Mononuclear cell (primary cell): ENCODE results near the gene CALD1. TPM values are rescaled to one million over a fixed set of nuclear protein-coding genes. Genes with fewer than 3 reads are reported as not detected.

Experiments
- H3K27me3 ChIP-seq: 2 replicates; pipeline ENCODE4 v1.6.0; 2011; ENCODE audit warnings: low read length, control low read depth; ENCODE audit not compliant: insufficient read depth
- H3K4me1 ChIP-seq: 2 replicates; pipeline ENCODE4 v1.5.1; 2011; ENCODE audit warnings: mild to moderate bottlenecking, low read length, control low read depth; ENCODE audit not compliant: insufficient read depth
- H3K4me3 ChIP-seq: 2 replicates; pipeline ENCODE4 v1.5.1; 2011; ENCODE audit warnings: mild to moderate bottlenecking, low read length, moderate library complexity
- H3K9me3 ChIP-seq: 2 replicates; pipeline ENCODE4 v1.5.1; 2011; ENCODE audit warnings: low read depth, mild to moderate bottlenecking, control low read depth, low read length
- total RNA-seq: library from RNA; depleted of rRNA; stranded (reverse); fragments of >200 nt; gene quantifications from one replicate; pipeline ENCODE4 v1.2.3, GENCODE V29; 2012

The CALD1 gene
- total RNA-seq, 1 donor = 2.1 TPM

DNA sequence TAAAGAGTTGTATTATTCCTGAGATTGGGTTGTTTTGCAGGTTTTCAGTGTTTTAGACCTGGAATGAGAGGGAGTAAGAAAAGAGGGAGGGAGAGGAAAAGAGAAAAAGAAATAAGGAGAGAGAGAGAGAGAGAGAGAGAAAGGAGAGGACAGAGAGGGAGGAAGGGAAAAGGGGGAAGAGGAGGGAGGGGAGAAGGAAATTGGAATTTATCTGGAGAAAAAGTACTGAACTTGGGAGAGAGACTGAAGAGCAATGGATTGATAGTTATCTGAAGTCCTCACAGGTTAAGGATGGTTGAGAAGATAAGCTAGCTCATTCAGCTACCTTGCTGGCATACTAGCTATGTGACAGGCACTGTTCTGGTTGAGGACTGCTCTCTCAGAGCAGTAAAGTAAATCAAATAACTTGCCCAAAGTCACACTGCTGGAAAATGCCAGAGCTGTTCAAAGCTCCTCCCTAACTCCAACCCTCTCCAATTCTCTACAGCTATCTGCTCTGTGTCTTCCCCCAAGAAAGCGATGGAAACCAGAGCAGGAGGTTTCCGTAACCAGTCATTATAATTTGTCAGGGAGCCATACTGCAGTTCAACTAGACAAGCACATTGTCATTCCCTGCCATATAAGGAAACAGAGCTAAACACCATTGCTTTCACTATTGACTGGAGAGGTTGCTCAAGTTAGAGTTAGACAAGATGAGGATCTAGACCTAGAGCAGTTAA lies 10.7 kb downstream of the CALD1 start:
- Histone ChIP-seq H3K27me3 (no peaks in the 10 kb centered on the region), H3K4me1 (no peaks in the 10 kb centered on the region), H3K9me3 (no peaks in the 10 kb centered on the region), H3K4me3 (no peak overlapping the region)

DNA sequence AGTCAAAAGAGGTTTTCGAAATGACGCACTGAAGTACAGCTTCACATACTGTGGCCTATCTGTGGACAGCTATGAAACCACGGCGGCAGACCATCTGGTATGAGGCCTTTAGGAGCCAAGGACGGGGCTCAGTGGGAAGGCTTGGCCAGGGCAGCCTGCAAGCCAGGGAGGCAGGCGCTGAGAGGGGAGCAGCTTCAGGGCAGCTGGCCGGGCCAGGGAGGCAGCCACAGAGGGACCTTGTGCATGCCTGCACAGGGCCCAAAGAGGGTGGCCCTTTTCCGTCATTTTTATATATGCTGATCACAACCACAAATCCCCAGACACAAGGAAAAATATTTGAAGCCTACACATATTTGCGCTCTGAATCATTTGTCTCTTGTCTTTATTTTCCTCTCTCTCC lies 13.5 kb downstream of the CALD1 start:
- H3K4me3 ChIP-seq = no peak overlapping the region
- H3K27me3 ChIP-seq = no peaks in the 10 kb centered on the region
- H3K9me3 ChIP-seq = no peaks in the 10 kb centered on the region
- H3K4me1 ChIP-seq = no peaks in the 10 kb centered on the region

DNA sequence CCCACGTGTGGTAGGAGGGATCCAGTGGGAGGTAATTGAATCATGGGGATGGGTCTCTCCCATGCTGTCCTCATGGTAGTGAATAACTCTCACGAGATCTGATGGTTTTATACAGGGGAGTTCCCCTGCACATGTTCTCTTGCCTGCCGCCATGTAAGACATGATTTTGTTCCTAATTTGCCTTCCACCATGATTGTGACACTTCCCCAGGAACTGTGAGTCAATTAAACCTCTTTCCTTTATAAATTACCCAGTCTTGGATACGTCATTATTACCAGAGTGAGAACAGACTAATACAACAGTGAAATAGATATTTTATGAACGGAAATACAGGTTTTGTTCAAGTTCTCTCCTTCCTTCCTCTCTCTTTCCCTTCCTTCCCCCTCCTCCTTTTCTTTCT lies 15.8 kb downstream of the CALD1 start:
- no peak overlapping the region for H3K4me3 ChIP-seq
- no peaks in the 10 kb centered on the region for H3K9me3 ChIP-seq
- H3K27me3 ChIP-seq = no peaks in the 10 kb centered on the region
- H3K4me1 ChIP-seq = no peaks in the 10 kb centered on the region

DNA sequence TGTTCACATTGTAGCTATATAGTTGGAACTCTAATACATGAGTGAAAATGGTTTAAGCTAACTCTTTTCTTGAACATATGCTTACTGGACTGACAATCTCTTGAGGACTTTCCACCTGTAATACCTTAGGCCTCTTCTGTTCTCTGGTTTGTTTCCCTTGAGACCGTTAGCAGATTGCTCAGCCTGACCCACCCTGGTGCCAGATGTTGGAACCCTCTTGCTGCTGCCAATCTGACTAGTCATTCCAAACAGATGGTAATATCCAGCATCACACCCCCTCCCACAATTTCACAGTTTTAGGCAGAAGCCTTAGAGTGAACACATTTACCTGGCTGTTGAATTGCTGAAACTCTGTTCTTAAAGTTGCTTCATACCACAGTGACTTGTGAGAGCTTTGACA lies 18.7 kb downstream of the CALD1 start:
- Histone ChIP-seq H3K9me3 (no peaks in the 10 kb centered on the region), H3K4me1 (no peaks in the 10 kb centered on the region), H3K27me3 (no peaks in the 10 kb centered on the region), H3K4me3 (no peak overlapping the region)

DNA sequence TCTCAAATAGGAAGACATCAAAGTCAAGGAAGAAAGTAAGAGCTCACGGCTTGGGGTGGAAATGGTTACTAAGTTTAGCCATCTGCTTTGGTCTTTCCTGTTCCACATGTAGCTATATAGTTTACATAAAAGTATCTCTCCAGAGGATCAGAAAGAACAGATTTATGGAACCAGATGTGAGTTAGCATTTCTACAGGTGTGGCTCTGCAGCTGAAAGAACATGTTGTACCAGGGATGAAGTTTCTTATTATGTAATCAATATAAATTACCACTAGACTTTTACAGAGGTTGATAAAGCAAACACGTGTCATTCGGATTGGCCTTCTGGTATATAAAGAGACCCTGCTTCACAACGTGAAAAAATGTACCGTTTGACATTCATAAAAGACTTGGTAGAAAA lies 19.9 kb downstream of the CALD1 start:
- Histone ChIP-seq H3K9me3 (no peaks in the 10 kb centered on the region), H3K4me1 (no peaks in the 10 kb centered on the region), H3K27me3 (no peaks in the 10 kb centered on the region), H3K4me3 (no peak overlapping the region)

DNA sequence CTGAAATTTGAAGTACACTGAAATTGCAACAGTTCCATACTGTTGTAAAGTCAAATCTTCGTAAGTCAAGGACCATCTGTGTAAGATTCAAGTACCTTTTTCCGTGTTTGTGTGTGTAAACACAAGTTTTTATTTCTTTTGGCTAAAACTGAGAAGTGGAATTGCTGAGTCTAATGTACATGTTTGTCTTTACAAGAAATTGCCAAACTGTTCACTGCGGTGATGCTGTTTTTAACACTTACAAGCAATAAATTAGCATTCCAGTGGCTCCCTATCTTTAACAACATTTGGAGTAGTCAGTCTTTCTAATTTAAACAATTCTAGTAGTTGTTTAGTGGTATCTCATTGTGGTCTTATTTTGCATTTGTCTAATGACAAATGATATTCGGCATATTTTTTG lies 23.3 kb downstream of the CALD1 start:
- H3K27me3 ChIP-seq = no peaks in the 10 kb centered on the region
- H3K4me3 ChIP-seq = no peak overlapping the region
- H3K9me3 ChIP-seq = no peaks in the 10 kb centered on the region
- no peaks in the 10 kb centered on the region for H3K4me1 ChIP-seq

DNA sequence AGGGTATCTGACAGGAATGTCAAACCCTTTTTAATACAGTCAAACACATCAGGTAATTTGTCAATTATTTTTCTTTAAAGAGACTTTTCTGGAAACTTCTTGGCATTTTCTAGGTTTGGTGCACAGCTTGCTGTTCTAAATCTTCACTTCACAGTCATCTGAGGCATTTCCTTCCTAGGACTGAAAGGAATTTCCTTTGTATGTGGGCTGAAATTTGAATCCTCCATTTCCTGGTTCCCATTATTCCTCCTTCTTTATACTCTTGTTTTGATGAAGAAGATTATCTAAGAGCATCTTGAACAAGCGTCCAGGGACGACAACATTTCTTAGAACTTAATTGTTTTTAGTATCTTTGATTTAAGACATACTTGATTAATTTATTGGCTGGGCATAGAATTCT lies 24.9 kb downstream of the CALD1 start:
- no peak overlapping the region for H3K4me3 ChIP-seq
- H3K27me3 ChIP-seq = no peaks in the 10 kb centered on the region
- no peaks in the 10 kb centered on the region for H3K4me1 ChIP-seq
- no peaks in the 10 kb centered on the region for H3K9me3 ChIP-seq

DNA sequence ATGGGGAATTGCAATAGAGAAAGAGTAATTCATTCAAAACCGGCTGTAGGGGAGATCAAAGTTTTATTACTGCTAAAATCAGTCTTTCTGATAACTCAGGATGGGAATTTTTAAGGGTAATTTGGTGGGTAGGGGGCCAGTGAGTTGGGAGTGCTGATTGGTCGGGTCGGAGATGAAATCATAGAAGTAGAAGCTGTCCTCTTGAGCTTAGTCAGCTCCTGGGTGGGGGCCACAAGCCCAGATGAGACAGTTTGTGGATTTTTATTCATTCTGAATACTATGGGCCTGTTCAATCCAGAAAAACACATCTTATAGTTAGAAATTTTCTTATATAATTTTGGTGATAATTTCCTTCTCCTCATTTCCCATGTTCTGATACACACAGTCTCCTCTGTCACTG lies 25.4 kb downstream of the CALD1 start:
- H3K9me3 ChIP-seq = no peaks in the 10 kb centered on the region
- H3K4me1 ChIP-seq = no peaks in the 10 kb centered on the region
- H3K4me3 ChIP-seq = no peak overlapping the region
- no peaks in the 10 kb centered on the region for H3K27me3 ChIP-seq

DNA sequence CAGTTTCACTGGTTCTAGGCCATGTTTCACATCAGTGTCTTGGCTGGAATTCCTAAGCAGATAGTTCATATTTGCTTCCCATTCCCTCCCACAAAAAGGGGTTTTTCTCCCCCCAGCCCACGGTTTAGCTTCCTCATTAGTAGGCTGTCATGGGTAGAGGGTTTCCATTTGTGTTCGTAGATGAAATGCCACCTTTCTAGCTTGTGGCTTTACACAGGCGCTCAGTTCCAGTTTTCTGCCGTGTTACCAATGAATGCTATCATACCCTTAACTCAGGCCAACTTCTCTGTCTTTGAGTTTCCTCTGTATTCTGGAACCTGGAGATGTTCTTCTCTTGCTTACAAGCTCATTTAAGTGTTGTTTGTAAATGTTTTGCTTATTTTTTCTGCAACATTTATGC lies 26.8 kb downstream of the CALD1 start:
- no peaks in the 10 kb centered on the region for H3K4me1 ChIP-seq
- no peaks in the 10 kb centered on the region for H3K27me3 ChIP-seq
- no peaks in the 10 kb centered on the region for H3K9me3 ChIP-seq
- no peak overlapping the region for H3K4me3 ChIP-seq

DNA sequence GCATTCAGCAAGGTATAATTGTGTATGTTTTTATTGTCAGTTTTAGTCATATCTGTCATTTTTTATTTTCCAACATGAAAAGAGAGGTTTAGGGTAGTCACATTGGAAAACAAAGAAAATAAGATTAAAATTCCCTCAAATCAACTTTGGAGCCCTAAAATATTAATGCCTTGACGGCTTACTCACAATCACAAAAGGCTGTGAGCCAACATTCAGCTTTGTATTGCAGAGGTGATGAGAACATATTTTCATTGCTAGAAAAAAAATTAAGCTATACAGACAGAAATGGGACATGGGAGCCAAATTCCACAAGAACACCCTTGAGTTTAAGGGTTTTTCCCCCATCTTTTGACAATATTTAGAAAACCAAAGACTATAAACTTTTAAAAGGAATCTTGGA lies 30.2 kb downstream of the CALD1 start:
- H3K4me1 ChIP-seq = no peaks in the 10 kb centered on the region
- no peaks in the 10 kb centered on the region for H3K27me3 ChIP-seq
- H3K4me3 ChIP-seq = no peak overlapping the region
- no peaks in the 10 kb centered on the region for H3K9me3 ChIP-seq

DNA sequence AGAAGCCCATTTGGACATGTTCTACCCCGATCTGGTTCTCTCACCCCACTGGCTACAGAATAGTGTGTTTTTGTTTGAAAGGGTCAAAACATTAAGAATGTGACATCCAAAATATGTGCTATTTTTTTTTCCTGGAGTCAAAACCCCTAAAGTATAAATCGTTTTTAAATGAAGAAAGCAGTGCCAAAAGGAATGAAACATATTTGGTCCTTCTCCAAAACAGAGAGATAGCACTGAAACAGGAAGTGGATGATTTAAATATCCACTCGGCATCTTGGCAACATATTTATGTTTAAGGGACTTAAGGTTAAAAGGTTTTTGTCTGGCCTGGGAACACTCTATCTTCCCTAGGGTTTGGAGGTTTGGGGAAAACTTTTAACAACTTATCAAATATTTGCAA lies 32.3 kb downstream of the CALD1 start:
- no peaks in the 10 kb centered on the region for H3K27me3 ChIP-seq
- no peaks in the 10 kb centered on the region for H3K4me1 ChIP-seq
- H3K9me3 ChIP-seq = no peaks in the 10 kb centered on the region
- no peak overlapping the region for H3K4me3 ChIP-seq

DNA sequence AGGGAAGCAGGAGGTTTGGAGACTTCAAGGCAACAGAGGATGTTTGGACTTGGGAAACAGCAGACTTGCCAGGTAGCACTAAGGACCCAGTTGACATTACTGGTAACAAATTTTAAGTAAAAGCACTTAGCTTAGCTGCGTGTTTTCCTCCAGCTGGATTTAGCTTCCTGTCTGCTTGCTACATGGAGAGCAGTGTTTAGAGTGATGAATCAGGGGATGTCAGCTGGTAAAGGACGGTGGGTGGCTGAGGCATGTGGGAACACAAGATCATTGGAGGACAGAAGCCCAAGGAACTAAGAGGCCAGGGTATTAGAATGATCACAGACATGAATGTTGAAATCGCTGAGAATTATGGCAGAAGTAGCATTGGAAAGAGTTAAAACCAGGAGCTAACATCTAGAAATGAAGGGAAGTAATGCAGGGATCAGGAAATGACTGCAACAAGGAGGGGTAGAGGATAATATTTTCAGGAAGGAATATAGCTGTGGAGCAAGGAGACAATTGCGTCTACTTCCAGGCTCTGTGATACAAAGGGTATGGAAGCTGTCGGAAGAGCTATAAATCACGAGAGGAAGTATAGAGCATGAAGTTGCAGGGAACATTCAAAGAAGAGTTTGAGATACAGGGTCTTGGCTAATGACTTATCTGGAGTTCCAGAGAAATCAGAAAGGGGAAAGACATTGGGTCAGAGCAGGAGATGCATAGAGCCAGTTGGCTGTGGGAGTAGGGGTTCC lies 34.4 kb downstream of the CALD1 start:
- Histone ChIP-seq H3K4me1 (no peaks in the 10 kb centered on the region), H3K9me3 (no peaks in the 10 kb centered on the region), H3K27me3 (no peaks in the 10 kb centered on the region), H3K4me3 (no peak overlapping the region)

DNA sequence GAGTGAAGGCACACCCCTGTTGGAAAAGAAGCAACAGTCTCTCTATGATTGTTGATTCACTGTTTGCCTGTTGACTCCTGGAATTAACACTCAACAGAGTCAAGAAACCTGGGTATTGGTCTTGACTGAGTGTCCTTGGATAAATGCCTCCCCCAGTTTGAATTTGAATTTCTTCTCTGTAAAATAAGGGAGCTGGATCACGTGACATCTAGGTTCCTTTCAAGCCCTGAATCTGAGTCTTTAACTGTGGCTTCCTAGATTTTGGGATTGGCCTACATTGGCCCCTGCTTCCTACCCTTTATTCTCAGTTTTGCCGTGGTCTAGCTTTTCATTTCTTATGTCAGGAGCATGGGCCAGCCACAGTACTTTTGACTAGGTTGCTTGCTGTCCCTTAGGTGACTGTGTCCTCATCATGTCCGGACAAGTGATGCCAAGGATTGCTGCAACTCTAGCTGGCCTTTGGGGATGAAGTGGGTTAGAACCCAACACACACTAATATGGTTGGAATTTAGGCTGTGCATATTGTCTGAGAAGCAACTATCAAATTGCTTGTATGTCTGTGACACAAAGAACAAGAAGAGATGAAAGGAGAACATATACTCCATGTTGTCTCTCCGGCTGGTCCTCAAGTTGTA lies 35.4 kb downstream of the CALD1 start:
- Histone ChIP-seq H3K9me3 (no peaks in the 10 kb centered on the region), H3K27me3 (no peaks in the 10 kb centered on the region), H3K4me3 (no peak overlapping the region), H3K4me1 (no peaks in the 10 kb centered on the region)

DNA sequence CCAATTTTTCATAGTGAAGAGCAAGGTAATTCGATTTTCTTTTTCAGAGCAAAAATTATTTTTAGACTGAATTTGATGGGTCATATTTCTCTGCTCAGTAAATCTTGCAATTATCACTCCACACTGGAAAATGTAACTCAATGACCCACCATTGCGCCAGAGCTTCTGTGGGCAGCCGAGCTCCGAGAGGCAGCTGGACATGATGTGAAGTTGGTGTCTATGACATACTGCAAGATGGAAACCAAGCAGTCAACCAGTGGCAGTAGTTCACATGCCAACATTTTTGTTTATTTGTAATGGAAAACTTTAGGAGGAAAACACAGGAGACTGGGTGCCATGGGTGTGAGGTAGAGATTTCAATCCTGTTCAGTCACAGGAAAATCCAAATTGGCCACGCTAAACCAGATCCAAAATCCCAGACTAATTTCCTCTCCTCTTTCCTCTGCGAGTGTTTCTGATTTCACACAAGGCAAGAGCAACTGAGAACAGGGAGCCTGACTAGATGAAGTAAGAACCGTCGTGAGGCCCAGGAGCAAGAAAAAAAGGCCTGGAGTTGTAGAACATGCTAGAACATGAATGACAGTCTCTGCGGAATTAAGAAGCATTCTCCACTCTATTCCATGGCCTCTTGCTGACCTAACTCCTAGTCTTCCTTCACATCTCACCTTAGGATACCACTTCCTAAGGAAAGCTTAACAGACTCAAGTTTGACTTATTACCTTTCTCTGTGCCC lies 39.3 kb downstream of the CALD1 start:
- Histone ChIP-seq H3K4me1 (no peaks in the 10 kb centered on the region), H3K27me3 (no peaks in the 10 kb centered on the region), H3K4me3 (no peak overlapping the region), H3K9me3 (no peaks in the 10 kb centered on the region)

DNA sequence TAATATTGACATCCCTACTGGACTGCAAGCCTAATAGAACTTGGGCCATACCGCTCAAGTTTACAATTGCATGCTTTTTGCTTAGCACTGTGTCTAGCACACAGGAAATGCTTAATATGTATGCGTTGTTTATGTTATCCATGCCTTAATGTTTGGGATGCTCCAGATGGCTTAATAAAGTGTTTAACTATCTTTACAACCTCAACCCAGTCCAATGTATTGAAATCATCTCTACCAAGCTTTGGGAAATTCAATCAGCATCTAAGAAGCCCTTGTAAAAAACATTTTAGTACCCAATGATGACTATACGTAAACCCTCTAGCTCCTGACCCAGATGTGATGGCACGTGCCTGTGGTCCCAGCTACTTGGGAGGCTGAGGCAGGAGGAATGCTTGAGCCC lies 40.0 kb downstream of the CALD1 start:
- H3K9me3 ChIP-seq = no peaks in the 10 kb centered on the region
- no peaks in the 10 kb centered on the region for H3K4me1 ChIP-seq
- no peak overlapping the region for H3K4me3 ChIP-seq
- H3K27me3 ChIP-seq = no peaks in the 10 kb centered on the region
